ENCODE measurements around the gene PFN2.

- TF ChIP-seq EZH2 (IDR thresholded peaks at IDR 0.05; ENCODE audit: insufficient read depth, poor library complexity, severe bottlenecking) (no peak), EZH2phosphoT487 (IDR thresholded peaks at IDR 0.05; ENCODE audit: insufficient read depth, low read depth) (no peak)
Observed at GRCh38 chr3:149975919-149976318, 5.2 kb upstream of the PFN2 start.
